ENCODE measurements around the gene GFRA1. TPM values are rescaled to one million over a fixed set of nuclear protein-coding genes. Genes with fewer than 3 reads are reported as not detected.

GFRA1 gene
- total and polyA plus RNA-seq, 2 donors (not counting 1 experiment from before 2014, with no cell fraction given) = not detected

DNA sequence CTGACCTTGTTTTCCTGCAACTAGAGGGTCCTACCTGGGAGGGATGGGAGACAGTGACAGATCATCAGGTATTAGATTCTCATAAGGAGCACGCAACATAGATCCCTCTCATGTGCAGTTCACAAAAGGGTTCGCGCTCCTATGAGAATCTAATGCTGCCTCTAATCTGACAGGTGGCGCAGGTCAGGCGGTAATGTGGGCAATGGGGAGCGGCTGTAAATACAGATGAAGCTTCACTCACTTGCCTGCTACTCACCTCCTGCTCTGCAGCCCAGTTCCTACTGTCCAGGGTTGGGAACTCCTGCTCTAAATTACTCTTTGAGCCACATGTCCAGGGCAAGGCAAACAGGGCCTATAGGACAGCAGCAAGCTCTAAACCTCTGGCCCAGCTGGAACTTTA lies 46.2 kb downstream of the GFRA1 start:
- no peaks in the 10 kb centered on the region for H4K20me1 ChIP-seq (ENCODE audit: control insufficient read depth, insufficient read depth, low read length, poor library complexity, severe bottlenecking)
- no peaks in the 10 kb centered on the region for H3K27me3 ChIP-seq (replicated peaks in 1 of 4; ENCODE audit: control extremely low read depth in 1 of 4, control insufficient read depth in 3 of 4, insufficient read depth in 4 of 4, low read length in 3 of 4)
- ChIA-PET CTCF (interaction anchor here (0.6 kb wide), 1 partner anchor 1078 kb away, joined by 3 read pairs; no protein-coding TSS in a partner anchor), POLR2A (no interaction called here)
- Mint-ChIP-seq H3K4me3 (no peak overlapping the region), H3K27me3 (peaks cover 3% of the 10 kb centered on the region), H3K4me1 (no peaks in the 10 kb centered on the region), H3K27ac (no peak overlapping the region), H3K9me3 (ENCODE audit: insufficient read depth) (peaks cover 2% of the 10 kb centered on the region)
- no peak for ATAC-seq (ENCODE audit: low read depth)
- H2AFZ ChIP-seq (ENCODE audit: insufficient read depth, low read depth, low read length, poor library complexity, severe bottlenecking) = no peak overlapping the region
- no peak for DNase-seq
- no peaks in the 10 kb centered on the region for H3K4me1 ChIP-seq (ENCODE audit: control insufficient read depth in 2 of 2, insufficient read depth in 2 of 2, low read length in 2 of 2)
- no peaks in the 10 kb centered on the region for H3K79me2 ChIP-seq (ENCODE audit: control insufficient read depth, insufficient read depth, low read length)
- no peaks in the 10 kb centered on the region for H3K36me3 ChIP-seq (replicated peaks in 1 of 2; ENCODE audit: control extremely low read depth in 1 of 2, control insufficient read depth in 1 of 2, extremely low read depth in 1 of 2, insufficient read depth in 2 of 2, low read length in 1 of 2)
- H3K27ac ChIP-seq (ENCODE audit: low read length in 2 of 2) = no peak overlapping the region
- no peak overlapping the region for H3K4me3 ChIP-seq (ENCODE audit: control extremely low read depth in 1 of 5, extremely low read depth in 1 of 5, insufficient read depth in 1 of 5, low read depth in 2 of 5, low read length in 4 of 5)
- no peak overlapping the region for H3K9ac ChIP-seq (ENCODE audit: low read length)
- WGBS (ENCODE audit: insufficient coverage) = 100% methylated on average over 3 of the region's 6 CpGs
- H3K9me3 ChIP-seq (ENCODE audit: control extremely low read depth in 1 of 3, control insufficient read depth in 2 of 3, insufficient read depth in 1 of 3, low read length in 2 of 3) = no peaks in the 10 kb centered on the region
- no peak overlapping the region for H3K4me2 ChIP-seq (replicated peaks; ENCODE audit: low read depth, low read length, poor library complexity, severe bottlenecking)
- no peak for TF ChIP-seq EZH2 (IDR thresholded peaks at IDR 0.05; ENCODE audit: borderline replicate concordance, insufficient read depth, low read depth, low read length, poor library complexity, severe bottlenecking)
- TF ChIP-seq, protein P1, sequence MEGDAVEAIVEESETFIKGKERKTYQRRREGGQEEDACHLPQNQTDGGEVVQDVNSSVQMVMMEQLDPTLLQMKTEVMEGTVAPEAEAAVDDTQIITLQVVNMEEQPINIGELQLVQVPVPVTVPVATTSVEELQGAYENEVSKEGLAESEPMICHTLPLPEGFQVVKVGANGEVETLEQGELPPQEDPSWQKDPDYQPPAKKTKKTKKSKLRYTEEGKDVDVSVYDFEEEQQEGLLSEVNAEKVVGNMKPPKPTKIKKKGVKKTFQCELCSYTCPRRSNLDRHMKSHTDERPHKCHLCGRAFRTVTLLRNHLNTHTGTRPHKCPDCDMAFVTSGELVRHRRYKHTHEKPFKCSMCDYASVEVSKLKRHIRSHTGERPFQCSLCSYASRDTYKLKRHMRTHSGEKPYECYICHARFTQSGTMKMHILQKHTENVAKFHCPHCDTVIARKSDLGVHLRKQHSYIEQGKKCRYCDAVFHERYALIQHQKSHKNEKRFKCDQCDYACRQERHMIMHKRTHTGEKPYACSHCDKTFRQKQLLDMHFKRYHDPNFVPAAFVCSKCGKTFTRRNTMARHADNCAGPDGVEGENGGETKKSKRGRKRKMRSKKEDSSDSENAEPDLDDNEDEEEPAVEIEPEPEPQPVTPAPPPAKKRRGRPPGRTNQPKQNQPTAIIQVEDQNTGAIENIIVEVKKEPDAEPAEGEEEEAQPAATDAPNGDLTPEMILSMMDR (IDR thresholded peaks at IDR 0.05) = no peak
- intact Hi-C loops (cut with micrococcal nuclease) = no loop called here

DNA sequence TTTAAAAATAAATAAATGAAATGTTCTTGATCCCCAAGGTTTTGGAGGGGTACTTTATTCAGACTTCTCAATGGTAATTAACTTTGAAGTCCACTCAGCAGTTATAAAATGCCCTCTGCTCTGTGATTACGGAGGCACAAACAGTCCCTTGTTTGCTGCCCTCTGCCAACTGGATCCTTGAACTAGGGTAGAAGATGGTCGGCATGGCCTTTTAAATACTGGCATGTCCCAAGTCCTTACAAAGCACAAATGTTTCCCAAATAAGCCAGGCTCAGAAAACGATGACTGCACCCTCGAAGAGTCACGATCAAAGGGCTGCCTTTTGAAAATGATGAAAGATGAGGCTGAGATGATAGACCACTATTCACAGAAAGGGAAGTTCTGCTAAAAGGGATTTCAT lies 47.0 kb downstream of the GFRA1 start:
- Mint-ChIP-seq H3K4me3 (no peak overlapping the region), H3K9me3 (ENCODE audit: insufficient read depth) (peaks cover 3% of the 10 kb centered on the region), H3K27me3 (peaks cover 3% of the 10 kb centered on the region), H3K4me1 (no peaks in the 10 kb centered on the region), H3K27ac (no peak overlapping the region)
- H3K9me3 ChIP-seq (ENCODE audit: control extremely low read depth in 1 of 3, control insufficient read depth in 2 of 3, insufficient read depth in 1 of 3, low read length in 2 of 3) = no peaks in the 10 kb centered on the region
- H3K4me2 ChIP-seq (replicated peaks; ENCODE audit: low read depth, low read length, poor library complexity, severe bottlenecking) = no peak overlapping the region
- no peaks in the 10 kb centered on the region for H4K20me1 ChIP-seq (ENCODE audit: control insufficient read depth, insufficient read depth, low read length, poor library complexity, severe bottlenecking)
- H3K4me3 ChIP-seq (ENCODE audit: control extremely low read depth in 1 of 5, extremely low read depth in 1 of 5, insufficient read depth in 1 of 5, low read depth in 2 of 5, low read length in 4 of 5) = no peak overlapping the region
- no peak overlapping the region for H3K9ac ChIP-seq (ENCODE audit: low read length)
- H3K4me1 ChIP-seq (ENCODE audit: control insufficient read depth in 2 of 2, insufficient read depth in 2 of 2, low read length in 2 of 2) = no peaks in the 10 kb centered on the region
- no peak overlapping the region for H3K27ac ChIP-seq (ENCODE audit: low read length in 2 of 2)
- H3K27me3 ChIP-seq (replicated peaks in 1 of 4; ENCODE audit: control extremely low read depth in 1 of 4, control insufficient read depth in 3 of 4, insufficient read depth in 4 of 4, low read length in 3 of 4) = no peaks in the 10 kb centered on the region
- no peak overlapping the region for H2AFZ ChIP-seq (ENCODE audit: insufficient read depth, low read depth, low read length, poor library complexity, severe bottlenecking)
- DNase-seq (no peak), ATAC-seq (ENCODE audit: low read depth) (no peak)
- H3K36me3 ChIP-seq (replicated peaks in 1 of 2; ENCODE audit: control extremely low read depth in 1 of 2, control insufficient read depth in 1 of 2, extremely low read depth in 1 of 2, insufficient read depth in 2 of 2, low read length in 1 of 2) = no peaks in the 10 kb centered on the region
- intact Hi-C loops (cut with micrococcal nuclease) = no loop called here
- ChIA-PET CTCF (no interaction called here), POLR2A (no interaction called here)
- WGBS (ENCODE audit: insufficient coverage) = 100% methylated on average over 2 of the region's 5 CpGs
- TF ChIP-seq EZH2 (IDR thresholded peaks at IDR 0.05; ENCODE audit: borderline replicate concordance, insufficient read depth, low read depth, low read length, poor library complexity, severe bottlenecking) = no peak
- TF ChIP-seq, protein P1 (IDR thresholded peaks at IDR 0.05) = no peak
- H3K79me2 ChIP-seq (ENCODE audit: control insufficient read depth, insufficient read depth, low read length) = no peaks in the 10 kb centered on the region

Measured in B cell (primary cell).